Measurements from ENCODE around the gene EDEM3.

The EDEM3 gene

DNA sequence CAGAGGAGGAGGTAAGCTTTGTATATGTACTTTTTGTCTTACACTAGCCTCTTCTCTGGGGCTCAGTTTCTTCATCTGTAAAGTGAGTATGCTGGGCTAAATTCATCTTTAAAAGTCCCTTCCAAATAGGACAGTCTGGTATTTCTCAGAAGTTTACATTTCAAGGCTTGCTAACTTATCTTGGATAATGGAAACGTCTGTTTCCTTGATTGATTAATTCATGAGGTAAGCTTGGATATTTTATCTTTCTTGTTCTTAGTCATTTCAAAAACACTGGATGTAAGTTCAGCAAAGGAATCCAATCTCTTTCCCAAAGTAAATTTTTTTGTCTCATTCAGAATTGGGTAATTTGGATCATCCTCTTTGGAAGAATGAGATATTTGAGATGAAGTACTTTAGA lies 111.0 kb downstream of the EDEM3 start:
- TF ChIP-seq, protein P1, sequence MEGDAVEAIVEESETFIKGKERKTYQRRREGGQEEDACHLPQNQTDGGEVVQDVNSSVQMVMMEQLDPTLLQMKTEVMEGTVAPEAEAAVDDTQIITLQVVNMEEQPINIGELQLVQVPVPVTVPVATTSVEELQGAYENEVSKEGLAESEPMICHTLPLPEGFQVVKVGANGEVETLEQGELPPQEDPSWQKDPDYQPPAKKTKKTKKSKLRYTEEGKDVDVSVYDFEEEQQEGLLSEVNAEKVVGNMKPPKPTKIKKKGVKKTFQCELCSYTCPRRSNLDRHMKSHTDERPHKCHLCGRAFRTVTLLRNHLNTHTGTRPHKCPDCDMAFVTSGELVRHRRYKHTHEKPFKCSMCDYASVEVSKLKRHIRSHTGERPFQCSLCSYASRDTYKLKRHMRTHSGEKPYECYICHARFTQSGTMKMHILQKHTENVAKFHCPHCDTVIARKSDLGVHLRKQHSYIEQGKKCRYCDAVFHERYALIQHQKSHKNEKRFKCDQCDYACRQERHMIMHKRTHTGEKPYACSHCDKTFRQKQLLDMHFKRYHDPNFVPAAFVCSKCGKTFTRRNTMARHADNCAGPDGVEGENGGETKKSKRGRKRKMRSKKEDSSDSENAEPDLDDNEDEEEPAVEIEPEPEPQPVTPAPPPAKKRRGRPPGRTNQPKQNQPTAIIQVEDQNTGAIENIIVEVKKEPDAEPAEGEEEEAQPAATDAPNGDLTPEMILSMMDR (IDR thresholded peaks at IDR 0.05; ENCODE audit: control extremely low read depth, extremely low read depth, low read depth, missing control alignments) = no peak
- ChIA-PET CTCF (interaction anchor here (3.9 kb wide), 1 partner anchor 20 kb away, joined by 28 read pairs; no protein-coding TSS in a partner anchor), POLR2A (no interaction called here)
- DNase-seq (ENCODE audit: extremely low spot score) = no peak

DNA sequence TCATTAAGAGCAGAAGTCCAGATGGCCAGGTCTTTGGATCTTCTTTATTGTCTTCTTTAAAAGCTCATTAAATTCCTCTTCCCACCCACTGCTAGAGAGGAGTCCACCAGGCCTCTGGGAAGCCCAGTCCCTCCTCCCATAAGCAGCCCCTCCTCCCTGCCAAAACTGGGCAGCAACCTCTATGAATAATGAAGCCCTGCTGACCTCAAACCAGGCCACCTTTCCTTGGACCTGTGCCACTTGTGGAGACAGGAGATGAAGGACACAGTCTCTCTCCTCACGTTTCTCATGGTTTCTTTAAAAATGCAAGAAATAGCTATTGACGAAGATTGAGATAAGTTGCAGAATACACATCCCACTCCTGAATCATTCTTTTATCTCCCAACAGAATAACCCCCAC lies 112.8 kb downstream of the EDEM3 start:
- ChIA-PET CTCF (interaction anchor here (0.9 to 3.9 kb wide), 5 partner anchors 10 to 79 kb away, joined by 3 to 28 read pairs (median 7); no protein-coding TSS in a partner anchor), POLR2A (no interaction called here)
- DNase-seq (ENCODE audit: extremely low spot score) = no peak
- TF ChIP-seq, protein P1 (IDR thresholded peaks at IDR 0.05; ENCODE audit: control extremely low read depth, extremely low read depth, low read depth, missing control alignments) = no peak

DNA sequence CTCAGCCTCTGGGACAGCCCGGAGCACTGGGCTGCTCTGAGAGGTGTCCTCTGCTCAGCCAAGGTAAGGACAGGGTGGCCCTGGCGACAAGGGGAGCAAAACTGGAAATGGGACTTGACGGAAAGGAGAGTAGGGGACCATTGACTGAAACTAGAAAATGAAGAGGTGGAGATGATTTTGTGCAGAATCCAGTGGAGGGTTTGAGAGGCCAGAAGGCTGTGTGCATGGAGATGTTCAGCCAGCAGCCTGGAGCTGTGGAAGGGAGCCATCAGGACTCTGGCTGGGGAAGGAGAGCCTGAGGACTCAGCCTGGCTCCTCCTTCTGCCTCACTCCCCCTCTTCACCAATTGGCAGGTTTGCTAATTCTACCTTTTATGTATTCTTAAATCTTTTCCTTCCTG lies 114.2 kb downstream of the EDEM3 start:
- no peak for DNase-seq (ENCODE audit: extremely low spot score)
- ChIA-PET POLR2A (no interaction called here), CTCF (no interaction called here)
- TF ChIP-seq, protein P1 (IDR thresholded peaks at IDR 0.05; ENCODE audit: control extremely low read depth, extremely low read depth, low read depth, missing control alignments) = no peak

Measured in GM10248 (cell line).